ENCODE measurements around the gene ERN1. TPM values are rescaled to one million over a fixed set of nuclear protein-coding genes. Genes with fewer than 3 reads are reported as not detected.

The ERN1 gene
- total and polyA plus RNA-seq, 2 of the 13 experiments (the other 11 are each of a cell fraction or from before 2014, with no cell fraction given): 6.0 to 12.7 TPM

- no peak for TF ChIP-seq HOXD1 (CRISPR knock-in tag; IDR thresholded peaks at IDR 0.05)
Measured at GRCh38 chr17:64009571-64010402, 120.2 kb downstream of the ERN1 start (continued).

DNA sequence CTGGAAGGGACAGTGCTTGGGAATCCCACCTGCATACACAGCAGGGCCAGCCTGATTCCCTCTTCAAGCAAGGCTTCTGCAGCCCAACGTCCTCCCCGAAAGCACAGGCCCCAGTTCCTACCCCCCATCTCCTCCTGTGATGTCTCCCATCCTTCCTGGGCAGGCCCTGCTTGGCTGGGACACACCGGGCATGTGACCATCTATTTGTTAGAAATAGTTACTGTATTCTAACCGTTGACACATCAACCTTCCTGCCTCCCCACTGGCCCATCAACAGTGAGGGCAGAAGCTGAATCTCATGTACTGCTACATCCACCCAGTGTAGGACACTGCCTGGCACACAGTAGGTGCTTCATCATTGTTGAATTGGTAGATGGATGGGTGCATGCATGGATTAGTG lies 121.1 kb downstream of the ERN1 start:
- CTCF ChIA-PET (ENCODE audit: low intra/inter-chr PET ratio, low total read pairs): no interaction called here
- intact Hi-C loops (cut with micrococcal nuclease; ENCODE audit: unreplicated experiment) (loop anchor here (5.0 kb wide), 1 partner anchor 1638 kb away; no protein-coding TSS in a partner anchor), in situ Hi-C loops (cut with HindIII; ENCODE audit: extremely low pct_ligation_motif_present, low pct_unique_long_range_greater_than_20kb) (no loop called here)
- H3K4me2 ChIP-seq (ENCODE audit: low read depth, low read length): peak overlapping the region; percentile 81; the same call in 1 of the 2 replicates
- no peaks in the 10 kb centered on the region for H3K79me2 ChIP-seq (ENCODE audit: insufficient read depth, low read length)
- BruUV-seq (replicated peaks): no TSS peak
- no peak for TF ChIP-seq ATF1 (CRISPR knock-in tag; IDR thresholded peaks at IDR 0.05)
- no peak for TF ChIP-seq HDAC1 (CRISPR knock-in tag; IDR thresholded peaks at IDR 0.05)
- TF ChIP-seq SRF (IDR thresholded peaks at IDR 0.05; ENCODE audit: low read depth, low read length): no peak
- peak; percentile 66; the same call in 1 of the 2 replicates for TF ChIP-seq ZKSCAN1 (IDR thresholded peaks at IDR 0.05; ENCODE audit: low read length)
- no peak for TF ChIP-seq ZFP91 (CRISPR knock-in tag; IDR thresholded peaks at IDR 0.05; ENCODE audit: borderline replicate concordance)
- no peak for TF ChIP-seq ZNF646 (CRISPR knock-in tag; IDR thresholded peaks at IDR 0.05)
- no peak for TF ChIP-seq ELF1 (CRISPR knock-in tag; IDR thresholded peaks at IDR 0.05)
- POLR2A ChIA-PET: no interaction called here
- no peaks in the 10 kb centered on the region for H3K9me3 ChIP-seq (ENCODE audit: low read length)
- H3K4me1 ChIP-seq (ENCODE audit: insufficient read depth, low read length): peaks cover 53% of the 10 kb centered on the region
- no peak overlapping the region; a peak in 1 of 6 replicates for H3K4me3 ChIP-seq (replicated peaks in 1 of 3; ENCODE audit: insufficient read depth in 1 of 3, low read depth in 2 of 3, low read length in 3 of 3)
- no peak overlapping the region for H2AFZ ChIP-seq (ENCODE audit: low read length)
- WGBS (ENCODE audit: low lambda C conversion rate): 48% methylated on average over 4 of the region's 4 CpGs
- no peaks in the 10 kb centered on the region for H4K20me1 ChIP-seq (ENCODE audit: insufficient read depth, low read length)
- no peak overlapping the region for H3K9ac ChIP-seq (ENCODE audit: insufficient read depth, low read depth, low read length)
- no peaks in the 10 kb centered on the region for H3K27me3 ChIP-seq (ENCODE audit: control insufficient read depth in 1 of 2, insufficient read depth in 2 of 2, low read length in 2 of 2)
- H3K36me3 ChIP-seq (replicated peaks in 1 of 2; ENCODE audit: control insufficient read depth in 1 of 2, insufficient read depth in 2 of 2, low read length in 2 of 2): no peaks in the 10 kb centered on the region; a peak in 1 of 5 replicates
- FAIRE-seq (no peak), ATAC-seq (no peak), DNase-seq (ENCODE audit: low spot score) (no peak)
- no peak overlapping the region for H3K27ac ChIP-seq (ENCODE audit: extremely low read length, insufficient read depth, low read length)

Data from HepG2 (cell line).